Measurements from ENCODE around the gene CHAMP1.

DNA sequence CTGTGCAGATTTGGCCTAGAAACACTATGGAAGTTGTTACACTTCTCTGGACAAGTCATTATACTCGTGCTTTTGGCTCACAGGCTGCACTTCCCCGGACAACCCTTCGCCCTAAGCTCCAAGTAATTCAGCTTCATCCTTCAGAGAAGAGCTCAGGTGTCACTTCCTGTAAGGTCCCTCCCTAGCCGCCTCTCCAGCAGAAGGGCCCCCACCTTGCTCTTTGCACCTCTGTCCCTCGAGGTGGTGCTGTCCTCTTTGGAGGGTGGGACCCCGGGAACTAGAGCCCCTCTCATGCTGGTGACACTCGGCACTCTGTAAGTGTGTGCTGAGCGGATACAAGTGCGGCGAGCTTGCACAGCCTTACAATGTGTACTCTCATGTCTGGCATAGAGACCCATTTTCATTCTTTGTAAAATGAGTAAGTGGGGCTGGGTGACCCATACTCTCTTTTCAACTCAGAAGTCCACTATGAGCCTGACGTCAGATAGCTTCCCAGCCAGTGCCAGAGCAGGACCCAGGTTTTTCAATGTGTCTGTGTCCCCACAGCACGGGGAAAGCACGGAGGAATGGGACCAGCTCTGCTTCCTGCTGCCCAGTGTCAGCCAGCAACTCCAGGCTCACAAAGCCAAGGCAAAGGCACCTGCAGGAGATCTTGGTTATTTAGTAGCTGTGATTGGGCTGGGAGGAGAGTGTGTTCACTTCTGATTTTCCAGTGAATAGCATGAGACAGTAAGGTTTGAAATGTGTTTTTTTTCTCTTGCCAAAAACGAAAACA lies 26.9 kb downstream of the CHAMP1 start:
- TF ChIP-seq, protein P1, sequence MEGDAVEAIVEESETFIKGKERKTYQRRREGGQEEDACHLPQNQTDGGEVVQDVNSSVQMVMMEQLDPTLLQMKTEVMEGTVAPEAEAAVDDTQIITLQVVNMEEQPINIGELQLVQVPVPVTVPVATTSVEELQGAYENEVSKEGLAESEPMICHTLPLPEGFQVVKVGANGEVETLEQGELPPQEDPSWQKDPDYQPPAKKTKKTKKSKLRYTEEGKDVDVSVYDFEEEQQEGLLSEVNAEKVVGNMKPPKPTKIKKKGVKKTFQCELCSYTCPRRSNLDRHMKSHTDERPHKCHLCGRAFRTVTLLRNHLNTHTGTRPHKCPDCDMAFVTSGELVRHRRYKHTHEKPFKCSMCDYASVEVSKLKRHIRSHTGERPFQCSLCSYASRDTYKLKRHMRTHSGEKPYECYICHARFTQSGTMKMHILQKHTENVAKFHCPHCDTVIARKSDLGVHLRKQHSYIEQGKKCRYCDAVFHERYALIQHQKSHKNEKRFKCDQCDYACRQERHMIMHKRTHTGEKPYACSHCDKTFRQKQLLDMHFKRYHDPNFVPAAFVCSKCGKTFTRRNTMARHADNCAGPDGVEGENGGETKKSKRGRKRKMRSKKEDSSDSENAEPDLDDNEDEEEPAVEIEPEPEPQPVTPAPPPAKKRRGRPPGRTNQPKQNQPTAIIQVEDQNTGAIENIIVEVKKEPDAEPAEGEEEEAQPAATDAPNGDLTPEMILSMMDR (conservative IDR thresholded peaks at IDR 0.05) = no peak
- TF ChIP-seq ZFX (IDR thresholded peaks at IDR 0.05) = no peak

Data from C4-2B (cell line).